HL-60/S4 (cell line): ENCODE measurements around the gene MIGA2.

ENCODE experiments used
- in situ Hi-C: fragments of 300-500 bp; cut with MboI; formaldehyde crosslinking; loops from 2 replicates; pipeline ENCODE4 v1.14.3; 2022; ENCODE audit warnings: low sequenced_read_pairs

MIGA2 gene

GRCh38 chr9:129118799-129119198 is 82.4 kb downstream of the MIGA2 start:
- in situ Hi-C loops, result no loop called here

GRCh38 chr9:129121483-129121882 is 85.1 kb downstream of the MIGA2 start:
- in situ Hi-C loops, result no loop called here
